Activated T-cell treated with anti-CD3 and anti-CD28 coated beads, Interleukin-2, amount 50 U/mL, for 72 hours (primary cell): ENCODE results near the gene MFSD6L. TPM values are rescaled to one million over a fixed set of nuclear protein-coding genes. Genes with fewer than 3 reads are reported as not detected.
"Not testable (repeated sequence)": the region's sequence is repeated elsewhere in the genome, so short reads cannot be mapped to it uniquely, and the experiment has no call there.

Source experiments
- ATAC-seq, 2 donors: fragments of 150-1000 bp; cut with Tn5 transposase; replicated peaks in 1 of 2; 2 replicates each; pipeline ENCODE4 v1.10.0; 2021; ENCODE audit warnings: moderate library complexity in 2 of 2, mild to moderate bottlenecking in 1 of 2
- DNase-seq, 2 donors: peaks; one replicate each; pipeline ENCODE4 v3.0.0; 2021 to 2022; ENCODE audit warnings: mixed read lengths in 1 of 2
- H3K27ac Mint-ChIP-seq: one replicate; pipeline ENCODE4 v1.8.0; 2022; ENCODE audit warnings: mild to moderate bottlenecking, moderate library complexity, mixed read lengths
- H3K27me3 Mint-ChIP-seq: one replicate; pipeline ENCODE4 v1.8.0; 2022; ENCODE audit warnings: low read depth, mixed read lengths
- H3K36me3 Mint-ChIP-seq, 2 donors: one replicate each; pipeline ENCODE4 v1.8.0; 2022; ENCODE audit warnings: mixed read lengths in 2 of 2, mild to moderate bottlenecking in 1 of 2; ENCODE audit not compliant: insufficient read depth in 2 of 2
- H3K4me1 Mint-ChIP-seq: one replicate; pipeline ENCODE4 v1.8.0; 2022; ENCODE audit warnings: low read depth, mixed read lengths
- H3K4me3 Mint-ChIP-seq, 2 donors: one replicate each; pipeline ENCODE4 v1.8.0; 2022; ENCODE audit warnings: mild to moderate bottlenecking in 2 of 2, mixed read lengths in 2 of 2, moderate library complexity in 2 of 2
- H3K9me3 Mint-ChIP-seq, 2 donors: one replicate each; pipeline ENCODE4 v1.8.0; 2022; ENCODE audit warnings: mixed read lengths in 2 of 2
- total RNA-seq, 2 donors: library from RNA; stranded (reverse); gene quantifications; one replicate each; pipeline ENCODE4 v1.2.3, GENCODE V29; 2022

The MFSD6L gene
- total RNA-seq, 2 donors from 2014 or later: 0.10 to 0.14 TPM

DNA sequence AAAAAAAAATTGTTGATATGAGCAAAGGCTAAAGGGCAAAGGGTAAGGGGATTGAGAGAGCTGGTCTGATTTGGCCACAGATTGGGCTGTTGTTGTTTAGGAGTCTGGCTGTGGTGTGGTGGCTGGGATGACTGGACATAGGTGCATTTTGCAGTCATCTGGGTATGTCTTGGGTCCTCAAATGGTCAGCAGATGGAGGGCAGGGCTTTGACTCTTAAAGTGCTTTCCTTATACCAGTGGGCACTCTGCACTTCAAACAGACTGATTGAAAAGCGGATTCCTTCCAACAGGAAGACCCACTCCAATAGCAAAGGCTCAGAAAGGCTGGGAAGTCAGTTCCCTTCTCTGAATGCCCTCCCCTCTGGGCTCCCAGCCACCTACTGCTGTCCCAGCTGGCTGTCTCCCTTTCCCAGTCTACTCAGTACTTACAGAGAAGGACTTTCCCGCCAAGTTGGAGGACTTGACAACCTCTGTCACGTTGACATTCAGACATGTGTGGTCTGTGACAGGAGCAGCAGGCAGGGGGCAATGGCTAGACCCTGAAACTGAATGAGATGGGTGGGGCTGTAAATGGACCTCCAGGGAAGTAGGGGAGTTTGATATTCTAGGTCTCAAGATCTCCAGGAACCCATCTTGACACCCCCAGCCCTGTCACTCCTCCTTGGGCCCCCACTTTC lies 19.6 kb upstream of the MFSD6L start:
- H3K9me3 Mint-ChIP-seq: peaks cover 0 to 1% of the 10 kb centered on the region in 2 donors
- peaks cover 5% of the 10 kb centered on the region for H3K27me3 Mint-ChIP-seq
- H3K4me3 Mint-ChIP-seq: no peak overlapping the region
- DNase-seq (no peak), ATAC-seq (no peak)
- no peaks in the 10 kb centered on the region for H3K4me1 Mint-ChIP-seq
- H3K27ac Mint-ChIP-seq: no peak overlapping the region
- H3K36me3 Mint-ChIP-seq: peaks cover 0 to 2% of the 10 kb centered on the region in 2 donors

DNA sequence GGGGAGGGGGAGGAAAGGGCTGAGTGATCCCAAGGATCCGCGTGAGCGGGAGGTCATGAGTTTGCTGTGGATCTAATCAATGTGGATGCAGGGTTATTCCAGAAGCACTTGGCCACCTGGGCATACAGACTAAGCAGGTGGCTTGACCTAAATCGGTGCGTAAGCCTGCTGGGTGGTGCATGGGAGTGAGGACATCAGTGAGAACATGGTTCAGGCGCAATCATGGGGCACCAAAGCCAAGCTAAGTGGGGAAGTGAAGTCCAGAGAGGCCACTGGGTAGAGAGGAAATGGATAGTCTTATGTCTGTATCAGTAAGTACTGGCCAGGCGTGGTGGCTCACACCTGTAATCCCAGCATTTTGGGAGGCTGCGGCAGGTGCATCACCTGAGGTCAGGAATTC lies 18.9 kb upstream of the MFSD6L start:
- DNase-seq (no peak), ATAC-seq (no peak)
- peaks cover 0 to 2% of the 10 kb centered on the region in 2 donors for H3K36me3 Mint-ChIP-seq
- H3K4me1 Mint-ChIP-seq: no peaks in the 10 kb centered on the region
- peaks cover 5% of the 10 kb centered on the region for H3K27me3 Mint-ChIP-seq
- H3K27ac Mint-ChIP-seq: no peak overlapping the region
- H3K9me3 Mint-ChIP-seq: peaks cover 0 to 2% of the 10 kb centered on the region in 2 donors
- no peak overlapping the region for H3K4me3 Mint-ChIP-seq

DNA sequence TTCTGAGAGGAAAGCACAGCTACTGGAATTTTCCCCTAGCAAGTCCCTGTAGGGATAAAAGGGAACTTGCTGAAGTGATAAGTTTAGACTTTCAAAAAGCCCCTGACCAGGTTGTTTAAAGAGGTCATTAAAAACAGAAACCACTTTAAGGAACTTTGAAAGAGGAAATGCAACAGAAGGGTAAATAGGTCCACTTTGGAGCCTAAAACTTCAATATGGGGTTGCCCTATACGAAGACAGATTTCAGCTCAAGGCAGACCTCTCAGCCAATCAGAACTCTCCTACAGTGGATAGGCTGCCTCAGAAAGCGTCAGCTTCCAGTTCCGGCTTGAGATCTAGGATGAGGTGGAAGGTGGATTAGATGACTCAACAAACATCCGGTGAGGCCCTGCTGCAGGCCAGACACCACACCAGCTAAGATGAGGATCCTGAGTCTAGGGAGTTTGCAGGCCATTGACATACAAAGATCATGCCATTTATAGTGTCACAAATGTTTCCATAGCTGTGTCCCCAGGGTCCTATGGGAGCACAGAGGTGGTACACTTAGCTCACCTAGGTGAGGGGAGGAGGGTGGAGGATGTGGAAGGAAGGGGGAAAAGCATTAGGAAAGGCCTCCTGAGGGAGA lies 7.9 kb upstream of the MFSD6L start:
- peak in 1 of 2 donors; percentile 60 for ATAC-seq
- Mint-ChIP-seq H3K4me3 (no peak overlapping the region), H3K27me3 (no peaks in the 10 kb centered on the region), H3K9me3 (peaks cover 5 to 13% of the 10 kb centered on the region in 2 donors), H3K27ac (no peak overlapping the region), H3K36me3 (peaks cover 3 to 12% of the 10 kb centered on the region in 2 donors), H3K4me1 (peaks cover 7% of the 10 kb centered on the region)
- no peak for DNase-seq

DNA sequence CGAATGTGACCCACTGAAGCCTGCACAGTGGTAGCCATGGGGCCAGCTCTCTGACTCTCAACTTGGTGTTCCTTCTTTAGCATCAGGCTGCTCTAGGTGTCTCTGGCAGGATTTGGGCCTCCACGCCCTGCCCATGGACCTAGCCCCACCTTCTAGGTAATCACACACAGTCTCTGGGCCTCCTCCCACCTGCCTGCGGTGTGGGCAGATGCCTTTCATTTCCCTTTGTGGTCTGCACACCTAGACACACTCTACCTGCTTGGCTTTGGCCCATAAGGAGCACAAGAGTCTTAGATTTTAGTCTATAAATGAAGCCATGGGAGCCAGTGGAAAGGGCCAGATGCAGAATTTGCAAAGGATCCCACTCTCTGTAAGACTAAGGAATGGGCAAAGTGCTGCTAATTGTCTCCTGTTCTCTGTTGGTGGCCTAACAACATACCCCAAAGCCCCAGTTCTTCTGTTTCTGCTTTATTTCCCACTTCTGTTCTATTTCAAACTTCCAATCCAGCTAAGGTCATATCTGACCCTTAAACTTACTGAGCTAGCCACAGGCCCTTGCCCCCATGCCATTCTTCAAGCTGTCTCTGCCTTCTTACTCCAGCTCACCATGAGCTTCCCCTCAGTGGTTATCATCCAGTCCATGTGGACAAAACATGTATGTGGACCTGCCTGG lies 7.2 kb upstream of the MFSD6L start:
- Mint-ChIP-seq H3K9me3 (peaks cover 5 to 10% of the 10 kb centered on the region in 2 donors), H3K27me3 (no peaks in the 10 kb centered on the region), H3K27ac (no peak overlapping the region), H3K36me3 (peaks cover 3 to 8% of the 10 kb centered on the region in 2 donors), H3K4me1 (peaks cover 7% of the 10 kb centered on the region), H3K4me3 (no peak overlapping the region)
- DNase-seq: no peak
- no peak for ATAC-seq

DNA sequence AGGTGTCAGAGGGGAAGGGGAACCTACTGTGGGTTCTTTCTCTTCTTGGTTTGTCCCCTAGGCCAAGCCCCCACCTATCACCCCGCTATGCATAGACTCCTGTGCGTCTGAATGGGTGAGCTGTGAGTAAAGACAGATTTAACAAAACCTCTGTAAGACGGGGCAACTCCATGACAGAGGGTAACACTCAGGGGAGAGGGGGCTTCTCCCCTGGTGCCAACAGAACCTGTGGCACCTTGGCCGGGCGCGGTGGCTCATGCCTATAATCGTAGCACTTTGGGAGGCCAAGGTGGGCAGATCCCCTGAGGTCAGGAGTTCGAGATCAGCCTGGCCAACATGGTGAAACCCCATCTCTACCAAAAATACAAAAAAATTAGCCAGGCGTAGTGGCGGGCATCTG lies 6.2 kb upstream of the MFSD6L start:
- not testable (repeated sequence) for H3K9me3 Mint-ChIP-seq, H3K4me3 Mint-ChIP-seq, H3K27me3 Mint-ChIP-seq, DNase-seq, H3K4me1 Mint-ChIP-seq, H3K36me3 Mint-ChIP-seq, ATAC-seq, H3K27ac Mint-ChIP-seq

DNA sequence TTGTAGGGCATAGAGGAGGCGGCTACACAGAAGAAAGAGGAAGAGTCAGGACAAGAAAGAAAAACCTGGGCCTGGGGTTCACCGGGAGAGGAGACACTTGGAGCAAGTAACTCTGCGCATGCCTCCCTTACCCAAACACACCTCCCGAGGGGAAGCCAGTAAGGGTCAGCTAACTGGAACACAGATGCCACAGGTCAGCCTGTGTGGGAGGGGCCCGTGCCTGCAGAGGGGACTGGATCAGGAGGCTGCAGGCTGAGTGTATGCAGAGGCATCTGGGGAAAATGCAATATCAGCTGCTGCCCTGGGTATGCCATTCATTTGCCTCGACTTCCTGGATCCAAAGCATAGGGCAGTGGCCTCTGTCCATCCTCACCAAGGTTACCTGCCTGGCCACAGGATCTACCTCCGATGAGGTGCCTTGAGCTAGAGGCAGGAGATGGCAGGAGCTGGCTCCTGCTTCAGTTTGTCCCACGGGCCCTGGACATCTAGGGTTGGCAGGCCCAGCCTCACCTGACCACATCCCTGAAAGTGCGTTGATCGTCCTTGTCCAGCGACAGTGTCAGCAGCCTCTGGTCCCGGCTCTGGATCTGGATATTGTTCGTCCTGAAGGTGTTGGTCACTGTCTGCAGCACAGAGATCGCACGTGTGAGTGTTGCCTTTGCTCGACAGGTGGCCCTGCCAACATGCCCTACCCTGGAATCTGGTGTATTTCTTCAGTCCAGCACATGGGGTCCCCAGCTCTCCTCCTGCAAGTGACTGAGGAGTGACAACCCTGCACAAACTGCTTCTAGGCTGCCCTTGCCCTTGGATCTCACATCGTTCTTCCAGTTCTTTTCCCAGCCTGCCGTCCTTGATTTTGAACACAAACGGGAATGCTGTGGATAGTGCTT lies 4.6 kb upstream of the MFSD6L start:
- Mint-ChIP-seq H3K4me3 (no peak overlapping the region), H3K27me3 (no peaks in the 10 kb centered on the region), H3K4me1 (peaks cover 7% of the 10 kb centered on the region), H3K27ac (no peak overlapping the region), H3K9me3 (peaks cover 0 to 6% of the 10 kb centered on the region in 2 donors), H3K36me3 (peaks cover 2 to 3% of the 10 kb centered on the region in 2 donors)
- DNase-seq: no peak
- no peak for ATAC-seq

DNA sequence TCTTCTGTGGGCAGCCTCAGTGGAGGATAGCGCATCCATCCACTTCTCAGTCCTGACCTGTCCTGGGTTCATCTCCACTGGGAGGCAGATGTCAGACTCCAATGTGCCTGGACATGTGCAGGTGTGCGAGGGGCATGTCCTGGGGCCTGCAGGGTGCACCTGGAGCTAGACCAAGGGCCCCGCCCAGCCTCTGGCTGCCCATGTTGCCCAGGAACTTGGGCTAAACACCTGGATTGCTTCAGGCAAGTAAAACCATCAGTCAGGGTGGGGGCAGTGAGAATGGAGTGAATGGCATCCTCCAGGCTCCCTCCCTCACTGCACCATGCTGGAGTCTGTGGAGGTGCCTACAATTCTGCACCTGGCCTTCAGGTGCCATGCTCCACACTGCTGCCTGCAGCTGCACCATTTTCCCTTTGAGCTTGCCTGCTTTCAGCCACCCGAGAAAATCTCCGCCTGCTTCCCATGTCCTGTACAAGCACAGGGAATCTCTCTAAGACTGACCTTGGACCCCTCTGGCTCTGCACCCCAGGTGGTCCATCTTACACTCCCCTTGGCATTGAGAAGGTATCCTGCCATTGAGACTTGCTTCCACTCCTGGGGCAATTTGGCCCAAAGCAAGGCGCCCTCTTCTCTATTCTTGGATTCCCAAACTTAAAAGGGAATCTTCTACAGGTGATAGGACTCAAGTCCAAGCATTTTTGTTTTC lies 2.1 kb upstream of the MFSD6L start:
- no peaks in the 10 kb centered on the region for H3K9me3 Mint-ChIP-seq
- H3K27me3 Mint-ChIP-seq: no peaks in the 10 kb centered on the region
- no peaks in the 10 kb centered on the region for H3K36me3 Mint-ChIP-seq
- ATAC-seq: no peak
- no peaks in the 10 kb centered on the region for H3K4me1 Mint-ChIP-seq
- H3K27ac Mint-ChIP-seq: no peak overlapping the region
- no peak overlapping the region for H3K4me3 Mint-ChIP-seq
- no peak for DNase-seq

DNA sequence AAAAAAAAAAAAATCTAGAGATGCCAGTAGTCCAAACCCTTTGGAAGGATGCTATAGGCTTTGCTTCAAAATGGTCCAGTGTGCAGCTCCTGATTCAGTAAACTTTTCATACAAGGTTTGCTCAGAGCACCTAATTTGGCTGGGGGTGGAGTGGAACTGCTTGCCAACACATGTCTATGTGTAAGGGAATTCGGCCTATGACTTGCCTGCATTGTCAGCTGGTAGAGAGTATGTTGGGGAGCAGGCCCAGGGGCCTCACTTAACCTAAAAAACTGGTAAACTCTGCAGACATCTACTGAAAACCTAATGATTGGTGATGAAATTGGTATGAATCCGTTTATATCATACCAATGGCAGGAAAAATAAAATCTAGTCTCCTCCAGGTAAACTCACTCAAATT lies 1.5 kb upstream of the MFSD6L start:
- no peaks in the 10 kb centered on the region for H3K36me3 Mint-ChIP-seq
- H3K9me3 Mint-ChIP-seq: no peaks in the 10 kb centered on the region
- no peaks in the 10 kb centered on the region for H3K4me1 Mint-ChIP-seq
- no peak overlapping the region for H3K27ac Mint-ChIP-seq
- H3K4me3 Mint-ChIP-seq: no peak overlapping the region
- no peak for ATAC-seq
- DNase-seq: no peak
- H3K27me3 Mint-ChIP-seq: no peaks in the 10 kb centered on the region

DNA sequence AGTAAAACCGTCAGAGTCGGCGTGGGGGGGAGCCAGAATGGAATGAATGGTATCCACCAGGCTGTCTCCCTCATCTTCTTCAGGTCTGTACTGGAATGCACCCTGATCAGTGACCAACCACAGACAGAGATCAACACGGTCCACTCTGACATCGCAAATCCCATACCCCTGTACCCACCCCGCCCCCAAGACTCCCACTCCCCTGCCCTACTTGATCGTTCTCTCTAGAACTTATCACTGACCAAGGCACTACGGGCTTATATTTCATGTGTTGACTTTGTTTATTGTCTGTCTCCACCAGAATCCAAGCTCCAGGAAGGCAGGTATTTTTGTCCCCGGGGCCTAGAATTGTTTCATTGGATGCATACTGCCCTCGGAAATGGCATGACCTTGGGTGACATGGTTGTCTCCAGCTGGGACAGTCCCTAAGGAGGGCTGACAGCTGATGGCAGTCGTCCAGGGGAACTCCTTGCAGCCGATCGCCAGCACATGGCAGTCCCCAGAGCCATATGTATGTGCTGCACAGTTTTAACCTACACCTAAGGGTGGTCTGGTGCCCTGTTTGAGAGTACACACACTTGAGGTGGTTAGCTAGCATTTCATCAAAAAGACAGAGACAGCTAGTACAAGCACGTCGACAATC lies 526 bp upstream of the MFSD6L start:
- no peak overlapping the region for H3K4me3 Mint-ChIP-seq
- no peak overlapping the region for H3K27ac Mint-ChIP-seq
- no peaks in the 10 kb centered on the region for H3K4me1 Mint-ChIP-seq
- ATAC-seq (no peak), DNase-seq (no peak)
- no peaks in the 10 kb centered on the region for H3K9me3 Mint-ChIP-seq
- no peaks in the 10 kb centered on the region for H3K36me3 Mint-ChIP-seq
- H3K27me3 Mint-ChIP-seq: no peaks in the 10 kb centered on the region

DNA sequence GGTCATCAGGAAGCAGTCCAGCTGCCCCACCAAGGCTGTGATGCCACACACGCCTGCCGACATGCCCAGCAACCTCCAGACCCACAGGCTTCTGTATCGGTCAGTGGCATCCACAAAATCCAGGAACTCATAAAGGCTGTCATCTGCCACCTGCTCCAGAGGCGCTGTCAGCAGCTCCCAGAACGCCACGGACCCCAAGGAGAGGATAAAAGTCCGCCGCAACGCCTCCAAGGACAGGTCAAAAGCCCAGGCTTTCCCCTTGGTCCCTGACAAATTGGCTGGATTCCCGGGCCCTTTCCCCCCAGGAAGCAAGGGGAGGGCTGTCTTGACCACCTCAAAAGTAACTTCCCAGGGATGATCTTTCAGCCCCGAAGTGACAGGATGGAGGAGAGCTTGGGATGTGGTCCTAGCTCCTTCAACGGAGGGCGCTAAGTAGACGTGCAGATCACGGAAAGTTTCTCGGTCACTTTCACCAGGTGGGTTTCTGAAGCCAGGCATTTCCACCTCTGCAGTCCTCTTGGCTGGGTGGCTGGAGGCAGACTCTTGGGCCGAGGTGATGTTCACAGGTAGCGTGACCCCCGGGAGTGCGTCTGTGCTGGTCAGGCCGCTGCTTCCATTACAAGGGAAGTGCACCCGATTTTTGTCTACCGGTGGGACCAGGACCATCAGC lies 854 bp downstream of the MFSD6L start:
- Mint-ChIP-seq H3K4me1 (no peaks in the 10 kb centered on the region), H3K36me3 (peaks cover 0 to 2% of the 10 kb centered on the region in 2 donors), H3K9me3 (no peaks in the 10 kb centered on the region), H3K27ac (no peak overlapping the region), H3K4me3 (no peak overlapping the region), H3K27me3 (no peaks in the 10 kb centered on the region)
- no peak for ATAC-seq
- DNase-seq: no peak

DNA sequence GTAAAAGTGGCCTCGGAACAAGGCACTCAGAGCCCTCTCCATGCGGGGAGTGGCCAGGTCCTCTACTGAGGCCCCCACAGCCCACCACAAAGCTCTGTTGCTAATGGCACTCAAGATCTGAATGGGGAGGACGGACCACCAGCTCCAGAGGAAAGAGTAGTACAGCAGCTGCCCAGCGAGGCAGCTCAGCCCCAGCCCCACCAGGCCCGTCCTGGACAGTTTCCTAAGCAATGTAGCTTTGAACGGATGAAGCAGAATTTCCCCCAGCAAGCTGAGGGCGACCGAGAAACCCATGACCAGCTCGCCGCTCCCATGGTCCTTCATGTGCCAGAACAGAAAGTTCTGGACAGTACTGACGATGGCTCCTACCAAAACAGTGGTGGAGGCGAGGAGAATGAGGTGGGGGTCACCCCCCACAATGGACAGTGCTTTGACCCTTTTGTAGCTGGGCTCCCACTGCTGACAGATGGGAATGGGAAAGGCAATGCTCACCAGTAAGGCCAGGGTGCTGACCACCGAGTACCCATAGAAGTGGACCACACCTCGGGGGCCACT lies 1.5 kb downstream of the MFSD6L start:
- DNase-seq (no peak), ATAC-seq (no peak)
- no peak overlapping the region for H3K4me3 Mint-ChIP-seq
- H3K9me3 Mint-ChIP-seq: no peaks in the 10 kb centered on the region
- no peaks in the 10 kb centered on the region for H3K27me3 Mint-ChIP-seq
- H3K4me1 Mint-ChIP-seq: no peaks in the 10 kb centered on the region
- H3K36me3 Mint-ChIP-seq: peaks cover 0 to 2% of the 10 kb centered on the region in 2 donors
- H3K27ac Mint-ChIP-seq: no peak overlapping the region
